Pancreas (tissue), 10 donors: ENCODE data around the gene TRAF7. TPM values are rescaled to one million over a fixed set of nuclear protein-coding genes. Genes with fewer than 3 reads are reported as not detected.
"Not testable (repeated sequence)": the region's sequence is repeated elsewhere in the genome, so short reads cannot be mapped to it uniquely, and the experiment has no call there.

Experiments
- ATAC-seq, 4 donors: fragments of 200-7000 bp; cut with Tn5 transposase; one replicate each; pipeline versions ENCODE4 v1.8.0 to v1.9.1; 2020; ENCODE audit warnings: mild to moderate bottlenecking in 4 of 4, moderate library complexity in 4 of 4
- DNase-seq, 6 donors: peaks; one replicate each; pipeline ENCODE4 v3.0.0-alpha.2; 2020
- FAIRE-seq: peaks from 2 replicates; lab custom pipeline; 2012; peaks lifted over from hg19 to GRCh38; lab: Jason Lieb, UNC
- H3K27ac ChIP-seq, 4 donors: fragments of 200-600 bp; sonication (generic); 1 replicate in 3 of 4; 2 replicates in 1 of 4; pipeline versions ENCODE4 v1.5.0 to v1.8.0; 2020
- H3K27me3 ChIP-seq, 4 donors: fragments of 200-600 bp; one replicate each; pipeline ENCODE4 v1.8.0; 2021
- H3K36me3 ChIP-seq, 3 donors: fragments of 200-600 bp; sonication (generic) in 1 of 3; one replicate each; pipeline versions ENCODE4 v1.5.0 to v1.8.0; 2020 to 2021
- H3K4me1 ChIP-seq, 3 donors: fragments of 200-600 bp; one replicate each; pipeline ENCODE4 v1.8.0; 2021
- H3K4me3 ChIP-seq, 4 donors: fragments of 200-600 bp; sonication (generic) in 2 of 4; one replicate each; pipeline versions ENCODE4 v1.5.0 to v1.8.0; 2020 to 2021
- H3K9me3 ChIP-seq, 4 donors: fragments of 200-600 bp; one replicate each; pipeline ENCODE4 v1.8.0; 2021
- WGBS, 2 donors: extraction: QIAGEN DNeasy Blood & Tissue Kit; methylation state at CpG; one replicate each; pipeline ENCODE4 v1.1.7; 2013; 5-methylcytosine and 5-hydroxymethylcytosine counted together
- intact Hi-C, 3 donors: fragments of 100-400 bp; cut with DNase I; formaldehyde crosslinking; loops; one replicate each; pipeline versions ENCODE4 v1.11.1 to v1.14.2; 2022
- polyA plus RNA-seq, 2 donors: library from polyadenylated mRNA; stranded (reverse); fragments of 200-250 nt; gene quantifications; one replicate each; pipeline ENCODE4 v1.2.3, GENCODE V29; 2013
- total RNA-seq, 6 donors: library from RNA; stranded (reverse); fragmentation: NEBNext Ultra II Directional in 4 of 6; extraction: Animal tissue kit (Norgen Biotek cat#: 25700) in 4 of 6; gene quantifications; one replicate each; pipeline versions ENCODE4 v1.2.1 to v1.2.4, GENCODE V29; 2021 to 2023
- TF ChIP-seq, protein P1 (sequence below), 4 donors: fragments of 200-600 bp; sonication (generic) in 3 of 4; IDR thresholded peaks; one replicate each; pipeline versions ENCODE4 v1.5.0 to v1.8.0; 2021; ENCODE audit warnings: antibody characterized with exemption in 4 of 4
- donor health status: healthy with polysubstance abuse.
- donor health status: DM: no; HTN: no; CAD: no; lungs with moderate emphysema.
- donor health status: DM: no; HTN: no; CAD: no.
- donor health status: control.
- donor health status: control.
- donor health status: Bipolar disorder and iron deficiency.
- donor health status: DM: yes; HTN: yes; CAD: no.
- donor health status: DM: no; HTN: no; CAD: no.
- donor health status: DM: no; HTN: no; CAD: no.
- donor health status: DM: yes; HTN: yes; CAD: no.

TRAF7 gene
- total and polyA plus RNA-seq, 8 donors, result 24.5 to 45.1 (median 34.5) TPM

GRCh38 chr16:2121853-2122252 is 33.7 kb upstream of the TRAF7 start:
- Histone ChIP-seq H3K9me3 (no peaks in the 10 kb centered on the region), H3K27ac (no peak overlapping the region), H3K36me3 (no peaks in the 10 kb centered on the region), H3K4me3 (no peak overlapping the region), H3K4me1 (no peaks in the 10 kb centered on the region), H3K27me3 (no peaks in the 10 kb centered on the region)
- 71 to 80% methylated on average over 18 to 19 of the region's 19 CpGs for WGBS, 2 donors
- peak in 2 of 4 donors; percentile 4 to 12 for ATAC-seq
- TF ChIP-seq, protein P1, sequence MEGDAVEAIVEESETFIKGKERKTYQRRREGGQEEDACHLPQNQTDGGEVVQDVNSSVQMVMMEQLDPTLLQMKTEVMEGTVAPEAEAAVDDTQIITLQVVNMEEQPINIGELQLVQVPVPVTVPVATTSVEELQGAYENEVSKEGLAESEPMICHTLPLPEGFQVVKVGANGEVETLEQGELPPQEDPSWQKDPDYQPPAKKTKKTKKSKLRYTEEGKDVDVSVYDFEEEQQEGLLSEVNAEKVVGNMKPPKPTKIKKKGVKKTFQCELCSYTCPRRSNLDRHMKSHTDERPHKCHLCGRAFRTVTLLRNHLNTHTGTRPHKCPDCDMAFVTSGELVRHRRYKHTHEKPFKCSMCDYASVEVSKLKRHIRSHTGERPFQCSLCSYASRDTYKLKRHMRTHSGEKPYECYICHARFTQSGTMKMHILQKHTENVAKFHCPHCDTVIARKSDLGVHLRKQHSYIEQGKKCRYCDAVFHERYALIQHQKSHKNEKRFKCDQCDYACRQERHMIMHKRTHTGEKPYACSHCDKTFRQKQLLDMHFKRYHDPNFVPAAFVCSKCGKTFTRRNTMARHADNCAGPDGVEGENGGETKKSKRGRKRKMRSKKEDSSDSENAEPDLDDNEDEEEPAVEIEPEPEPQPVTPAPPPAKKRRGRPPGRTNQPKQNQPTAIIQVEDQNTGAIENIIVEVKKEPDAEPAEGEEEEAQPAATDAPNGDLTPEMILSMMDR (IDR thresholded peaks at IDR 0.05), result no peak
- DNase-seq, result peak in 1 of 6 donors; percentile 72
- intact Hi-C loops, result no loop called here
- no peak for FAIRE-seq

- no peaks in the 10 kb centered on the region for H3K27me3 ChIP-seq
- H3K36me3 ChIP-seq, result no peaks in the 10 kb centered on the region
- ATAC-seq (no peak), FAIRE-seq (no peak), DNase-seq (peak in 1 of 6 donors; percentile 66)
- H3K4me3 ChIP-seq, result no peak overlapping the region
- no peak overlapping the region for H3K27ac ChIP-seq
- intact Hi-C loops, result no loop called here
- 87 to 89% methylated on average over 15 to 17 of the region's 17 CpGs for WGBS, 2 donors
- H3K4me1 ChIP-seq, result no peaks in the 10 kb centered on the region
- TF ChIP-seq, protein P1 (IDR thresholded peaks at IDR 0.05), result no peak
- H3K9me3 ChIP-seq, result no peaks in the 10 kb centered on the region
These were observed 33.2 kb upstream of the TRAF7 start for GRCh38 chr16:2122429-2122828.

DNA sequence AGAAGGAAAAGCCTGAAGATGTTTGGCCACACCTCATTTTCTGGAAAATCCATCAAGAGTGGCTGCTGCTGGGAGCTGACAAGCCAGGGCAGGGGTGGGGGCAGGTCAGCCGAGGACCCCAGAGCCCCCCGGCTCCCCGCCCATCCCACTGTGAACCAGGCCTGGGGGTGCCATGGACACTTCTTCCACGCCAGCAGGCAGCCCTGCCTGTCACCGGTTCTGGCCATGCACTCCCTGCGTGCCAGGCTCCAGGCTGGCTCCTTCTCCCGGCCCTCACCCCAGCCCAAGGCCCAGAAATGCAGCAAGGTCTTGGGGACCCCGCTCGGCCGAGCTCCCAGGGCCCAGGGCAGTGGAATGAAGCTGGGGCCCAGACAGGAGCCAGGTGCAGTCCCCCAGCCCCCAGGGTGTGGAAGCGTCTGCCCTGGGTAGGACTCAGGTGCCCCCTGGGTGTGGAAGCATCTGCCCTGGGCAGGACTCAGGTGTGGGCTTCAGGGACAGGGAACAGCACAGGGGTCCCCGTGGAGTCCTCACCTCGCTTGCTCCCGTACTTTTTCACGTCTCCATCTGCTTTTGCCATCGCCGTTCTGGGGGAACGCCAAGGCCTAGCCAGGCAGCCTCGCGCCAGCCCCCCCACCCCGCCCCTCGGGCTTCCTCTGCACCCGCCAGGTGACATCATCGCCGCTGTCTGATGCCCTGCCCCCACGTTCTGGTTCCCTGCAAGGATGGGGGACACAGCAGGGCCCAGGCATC is 32.5 kb upstream of the TRAF7 start:
- H3K4me1 ChIP-seq, result not testable (repeated sequence)

GRCh38 chr16:2123706-2124376 is 31.7 kb upstream of the TRAF7 start:
- H3K9me3 ChIP-seq, FAIRE-seq, H3K4me1 ChIP-seq, H3K4me3 ChIP-seq, H3K36me3 ChIP-seq, intact Hi-C loops, H3K27me3 ChIP-seq: not testable (repeated sequence)
- 75 to 76% methylated on average over 21 to 26 of the region's 27 CpGs for WGBS, 2 donors
- DNase-seq (peak in 1 of 6 donors; percentile 60), ATAC-seq (peak in 2 of 4 donors; percentile 7 to 9)
- H3K27ac ChIP-seq, result peak overlapping the region in 1 of 4 donors; percentile 66

More for the DNA sequence above, 32.5 kb upstream of the TRAF7 start:
- H3K36me3 ChIP-seq, H3K9me3 ChIP-seq, intact Hi-C loops, H3K27me3 ChIP-seq, H3K4me3 ChIP-seq, H3K27ac ChIP-seq, ATAC-seq, FAIRE-seq: not testable (repeated sequence)
- WGBS, 2 donors, result 80 to 84% methylated on average over 19 to 22 of the region's 26 CpGs
- peak in 1 of 6 donors; percentile 65 for DNase-seq

- 57 to 69% methylated on average over 9 to 11 of the region's 11 CpGs for WGBS, 2 donors
- DNase-seq (peak in 1 of 6 donors; percentile 65), ATAC-seq (peak in 1 of 4 donors; percentile 2)
- FAIRE-seq, H3K9me3 ChIP-seq, intact Hi-C loops, H3K4me3 ChIP-seq, H3K27me3 ChIP-seq, H3K4me1 ChIP-seq, H3K36me3 ChIP-seq: not testable (repeated sequence)
- peak overlapping the region in 3 of 4 donors; percentile 9 to 66 (median 22) for H3K27ac ChIP-seq
These were observed 31.2 kb upstream of the TRAF7 start for GRCh38 chr16:2124377-2124693.

- 71 to 74% methylated on average over 21 to 37 of the region's 37 CpGs for WGBS, 2 donors
- DNase-seq (peak in 1 of 6 donors; percentile 74), ATAC-seq (peak in 3 of 4 donors; percentile 3 to 22 (median 3)), FAIRE-seq (peak; percentile 17)
- peak overlapping the region; percentile 9 to 66 (median 24) for H3K27ac ChIP-seq
- H3K27me3 ChIP-seq, intact Hi-C loops, H3K36me3 ChIP-seq, H3K9me3 ChIP-seq, H3K4me1 ChIP-seq, H3K4me3 ChIP-seq: not testable (repeated sequence)
These were observed 30.7 kb upstream of the TRAF7 start for GRCh38 chr16:2124694-2125444.

DNA sequence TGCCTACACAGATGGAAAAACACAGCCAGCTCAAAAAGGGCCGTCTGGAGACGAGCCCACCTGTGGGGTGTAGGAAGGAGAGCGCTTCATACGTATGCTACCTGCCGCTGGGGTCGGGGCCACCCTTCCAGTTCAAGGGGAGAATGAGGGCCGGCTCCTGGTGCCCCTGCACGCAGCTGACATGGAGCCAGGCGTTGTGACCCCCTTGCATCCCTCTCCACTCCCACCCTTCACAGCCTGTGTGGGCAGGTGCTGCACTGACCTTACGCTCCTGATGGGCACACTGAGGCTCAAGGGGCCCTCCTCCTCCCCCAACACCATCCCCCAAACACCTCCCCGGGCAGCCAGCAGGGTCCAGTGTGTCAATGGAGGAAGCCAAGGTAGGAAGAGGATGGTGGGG is 30.0 kb upstream of the TRAF7 start:
- H3K4me1 ChIP-seq, ATAC-seq, H3K36me3 ChIP-seq, H3K4me3 ChIP-seq, FAIRE-seq, DNase-seq, intact Hi-C loops, H3K9me3 ChIP-seq, H3K27me3 ChIP-seq: not testable (repeated sequence)
- H3K27ac ChIP-seq, result peak overlapping the region in 1 of 4 donors; percentile 66
- 71 to 81% methylated on average over 10 to 11 of the region's 11 CpGs for WGBS, 2 donors

GRCh38 chr16:2126161-2126743 is 29.3 kb upstream of the TRAF7 start:
- 62 to 74% methylated on average over 17 to 21 of the region's 21 CpGs for WGBS, 2 donors
- H3K4me3 ChIP-seq, FAIRE-seq, intact Hi-C loops, H3K9me3 ChIP-seq, H3K27me3 ChIP-seq, H3K36me3 ChIP-seq, H3K4me1 ChIP-seq: not testable (repeated sequence)
- peak overlapping the region in 2 of 4 donors; percentile 16 to 46 for H3K27ac ChIP-seq
- DNase-seq, result peak in 1 of 6 donors; percentile 63
- peak in 2 of 4 donors; percentile 1 to 3 for ATAC-seq

GRCh38 chr16:2126928-2127556 is 28.5 kb upstream of the TRAF7 start:
- WGBS, 2 donors, result 87 to 88% methylated on average over 31 of the region's 31 CpGs
- DNase-seq, result peak in 3 of 6 donors; percentile 61 to 82 (median 73)
- FAIRE-seq, intact Hi-C loops, H3K36me3 ChIP-seq, H3K27me3 ChIP-seq, H3K4me3 ChIP-seq, H3K4me1 ChIP-seq, H3K27ac ChIP-seq, H3K9me3 ChIP-seq: not testable (repeated sequence)
- ATAC-seq, result peak in 2 of 4 donors; percentile 1 to 3
